ENCODE data around the gene RAI1.

DNA sequence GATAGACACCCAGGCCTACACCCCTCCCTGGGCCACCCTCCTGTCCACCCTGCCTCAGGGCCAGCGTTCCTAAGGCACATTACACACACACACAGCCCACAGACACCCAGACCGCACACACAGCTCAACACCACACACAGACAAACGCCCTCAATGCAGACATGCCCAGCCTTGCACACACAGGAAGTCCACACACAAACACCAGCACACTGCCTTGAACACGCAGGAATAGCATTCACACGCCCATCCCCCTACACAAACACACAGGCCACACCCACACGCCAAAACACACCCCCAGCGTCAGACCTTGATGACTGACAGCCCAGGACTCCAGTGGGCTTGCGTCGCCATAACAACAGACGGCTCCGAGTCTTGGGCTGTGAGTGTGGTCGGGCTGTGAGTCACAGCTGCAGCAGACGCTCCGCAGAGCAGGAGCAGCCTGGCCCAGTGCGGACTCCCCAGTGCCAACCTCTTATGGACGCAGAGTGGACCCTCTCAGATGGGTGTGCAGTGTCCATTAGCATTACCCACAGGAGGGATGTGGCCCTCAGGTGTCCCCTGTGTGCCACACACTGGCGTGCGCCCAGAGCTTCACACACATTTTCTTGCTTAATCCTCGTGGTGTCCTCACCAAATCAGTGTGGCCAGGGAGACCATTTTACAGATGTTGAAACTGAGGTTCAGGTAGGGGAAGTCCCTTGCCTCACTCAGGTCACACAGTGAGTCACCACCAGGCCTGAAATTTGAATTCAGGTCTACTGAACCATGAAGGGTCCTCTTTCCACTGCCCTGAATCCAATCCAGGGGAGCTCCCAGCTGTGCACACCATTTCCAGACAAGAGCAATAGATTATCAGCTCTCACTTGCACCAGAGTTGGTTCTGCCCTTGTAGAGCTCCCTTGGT, 17.8 kb upstream of the RAI1 start:
- TF ChIP-seq, protein P1, sequence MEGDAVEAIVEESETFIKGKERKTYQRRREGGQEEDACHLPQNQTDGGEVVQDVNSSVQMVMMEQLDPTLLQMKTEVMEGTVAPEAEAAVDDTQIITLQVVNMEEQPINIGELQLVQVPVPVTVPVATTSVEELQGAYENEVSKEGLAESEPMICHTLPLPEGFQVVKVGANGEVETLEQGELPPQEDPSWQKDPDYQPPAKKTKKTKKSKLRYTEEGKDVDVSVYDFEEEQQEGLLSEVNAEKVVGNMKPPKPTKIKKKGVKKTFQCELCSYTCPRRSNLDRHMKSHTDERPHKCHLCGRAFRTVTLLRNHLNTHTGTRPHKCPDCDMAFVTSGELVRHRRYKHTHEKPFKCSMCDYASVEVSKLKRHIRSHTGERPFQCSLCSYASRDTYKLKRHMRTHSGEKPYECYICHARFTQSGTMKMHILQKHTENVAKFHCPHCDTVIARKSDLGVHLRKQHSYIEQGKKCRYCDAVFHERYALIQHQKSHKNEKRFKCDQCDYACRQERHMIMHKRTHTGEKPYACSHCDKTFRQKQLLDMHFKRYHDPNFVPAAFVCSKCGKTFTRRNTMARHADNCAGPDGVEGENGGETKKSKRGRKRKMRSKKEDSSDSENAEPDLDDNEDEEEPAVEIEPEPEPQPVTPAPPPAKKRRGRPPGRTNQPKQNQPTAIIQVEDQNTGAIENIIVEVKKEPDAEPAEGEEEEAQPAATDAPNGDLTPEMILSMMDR (IDR thresholded peaks at IDR 0.05), result no peak
- no peak for TF ChIP-seq POLR2A (IDR thresholded peaks at IDR 0.05)
